ENCODE measurements around the gene MFGE8. TPM values are rescaled to one million over a fixed set of nuclear protein-coding genes. Genes with fewer than 3 reads are reported as not detected.

Gene MFGE8
- total and polyA plus RNA-seq, 9 of the 15 experiments (the other 6 are each of a cell fraction or from before 2014, with no cell fraction given), result 2.3 to 142 (median 62.3) TPM

DNA sequence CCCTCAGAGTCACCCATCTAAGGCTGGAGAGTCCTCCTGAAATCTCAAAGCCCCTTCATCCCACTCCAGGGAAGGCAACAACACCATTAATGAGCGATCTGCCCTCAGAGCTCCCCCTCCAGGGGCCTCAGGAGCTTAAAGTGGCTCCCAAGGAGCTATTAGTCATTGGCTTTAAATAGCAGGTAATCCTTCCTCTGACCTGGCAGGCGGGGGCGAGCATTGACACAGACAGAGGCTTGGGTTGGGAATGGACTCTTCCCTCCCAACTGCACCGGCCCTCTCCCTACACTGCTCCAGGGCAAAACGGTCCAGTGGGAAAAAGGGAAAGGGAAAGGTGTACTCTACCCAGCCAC, 1.4 kb downstream of the MFGE8 start (continued):
- TF ChIP-seq, protein P1, sequence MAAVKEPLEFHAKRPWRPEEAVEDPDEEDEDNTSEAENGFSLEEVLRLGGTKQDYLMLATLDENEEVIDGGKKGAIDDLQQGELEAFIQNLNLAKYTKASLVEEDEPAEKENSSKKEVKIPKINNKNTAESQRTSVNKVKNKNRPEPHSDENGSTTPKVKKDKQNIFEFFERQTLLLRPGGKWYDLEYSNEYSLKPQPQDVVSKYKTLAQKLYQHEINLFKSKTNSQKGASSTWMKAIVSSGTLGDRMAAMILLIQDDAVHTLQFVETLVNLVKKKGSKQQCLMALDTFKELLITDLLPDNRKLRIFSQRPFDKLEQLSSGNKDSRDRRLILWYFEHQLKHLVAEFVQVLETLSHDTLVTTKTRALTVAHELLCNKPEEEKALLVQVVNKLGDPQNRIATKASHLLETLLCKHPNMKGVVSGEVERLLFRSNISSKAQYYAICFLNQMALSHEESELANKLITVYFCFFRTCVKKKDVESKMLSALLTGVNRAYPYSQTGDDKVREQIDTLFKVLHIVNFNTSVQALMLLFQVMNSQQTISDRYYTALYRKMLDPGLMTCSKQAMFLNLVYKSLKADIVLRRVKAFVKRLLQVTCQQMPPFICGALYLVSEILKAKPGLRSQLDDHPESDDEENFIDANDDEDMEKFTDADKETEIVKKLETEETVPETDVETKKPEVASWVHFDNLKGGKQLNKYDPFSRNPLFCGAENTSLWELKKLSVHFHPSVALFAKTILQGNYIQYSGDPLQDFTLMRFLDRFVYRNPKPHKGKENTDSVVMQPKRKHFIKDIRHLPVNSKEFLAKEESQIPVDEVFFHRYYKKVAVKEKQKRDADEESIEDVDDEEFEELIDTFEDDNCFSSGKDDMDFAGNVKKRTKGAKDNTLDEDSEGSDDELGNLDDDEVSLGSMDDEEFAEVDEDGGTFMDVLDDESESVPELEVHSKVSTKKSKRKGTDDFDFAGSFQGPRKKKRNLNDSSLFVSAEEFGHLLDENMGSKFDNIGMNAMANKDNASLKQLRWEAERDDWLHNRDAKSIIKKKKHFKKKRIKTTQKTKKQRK (IDR thresholded peaks at IDR 0.05; ENCODE audit: borderline replicate concordance, low read depth, low read length), result no peak
- TF ChIP-seq, protein P2, sequence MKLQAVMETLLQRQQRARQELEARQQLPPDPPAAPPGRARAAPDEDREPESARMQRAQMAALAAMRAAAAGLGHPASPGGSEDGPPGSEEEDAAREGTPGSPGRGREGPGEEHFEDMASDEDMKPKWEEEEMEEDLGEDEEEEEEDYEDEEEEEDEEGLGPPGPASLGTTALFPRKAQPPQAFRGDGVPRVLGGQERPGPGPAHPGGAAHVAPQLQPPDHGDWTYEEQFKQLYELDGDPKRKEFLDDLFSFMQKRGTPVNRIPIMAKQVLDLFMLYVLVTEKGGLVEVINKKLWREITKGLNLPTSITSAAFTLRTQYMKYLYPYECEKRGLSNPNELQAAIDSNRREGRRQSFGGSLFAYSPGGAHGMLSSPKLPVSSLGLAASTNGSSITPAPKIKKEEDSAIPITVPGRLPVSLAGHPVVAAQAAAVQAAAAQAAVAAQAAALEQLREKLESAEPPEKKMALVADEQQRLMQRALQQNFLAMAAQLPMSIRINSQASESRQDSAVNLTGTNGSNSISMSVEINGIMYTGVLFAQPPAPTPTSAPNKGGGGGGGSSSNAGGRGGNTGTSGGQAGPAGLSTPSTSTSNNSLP (IDR thresholded peaks at IDR 0.05; ENCODE audit: borderline replicate concordance, low read depth, low read length), result no peak
- TF ChIP-seq ETV6 (IDR thresholded peaks at IDR 0.05; ENCODE audit: borderline replicate concordance in 1 of 2, low read depth in 2 of 2, low read length in 1 of 2) (no peak), ETV6 (CRISPR knock-in tag; IDR thresholded peaks at IDR 0.05; ENCODE audit: borderline replicate concordance) (no peak), EP300 (IDR thresholded peaks at IDR 0.05; ENCODE audit: low read length) (peak; percentile 13; the same call in 1 of the 2 replicates), ZBED1 (IDR thresholded peaks at IDR 0.05) (no peak), GTF2E2 (tag; IDR thresholded peaks at IDR 0.05) (no peak), ADNP (tag; IDR thresholded peaks at IDR 0.05) (no peak), NFIX (CRISPR knock-in tag; IDR thresholded peaks at IDR 0.05; ENCODE audit: low read depth) (no peak), KLF6 (CRISPR knock-in tag; IDR thresholded peaks at IDR 0.05; ENCODE audit: borderline replicate concordance) (no peak), ZNF311 (CRISPR knock-in tag; IDR thresholded peaks at IDR 0.05) (no peak), ZNF121 (CRISPR knock-in tag; conservative IDR thresholded peaks at IDR 0.05) (no peak), FOXK2 (conservative IDR thresholded peaks at IDR 0.05 in 1 of 2, IDR thresholded peaks at IDR 0.05 in 1 of 2; ENCODE audit: low read depth in 2 of 2) (peak in 1 of 2 experiments; percentile 50; a peak in 1 of 4 replicates), MBD2 (IDR thresholded peaks at IDR 0.05; ENCODE audit: borderline replicate concordance, low read depth) (no peak), SMAD4 (CRISPR knock-in tag; conservative IDR thresholded peaks at IDR 0.05) (no peak)
- TF ChIP-seq, protein P3, sequence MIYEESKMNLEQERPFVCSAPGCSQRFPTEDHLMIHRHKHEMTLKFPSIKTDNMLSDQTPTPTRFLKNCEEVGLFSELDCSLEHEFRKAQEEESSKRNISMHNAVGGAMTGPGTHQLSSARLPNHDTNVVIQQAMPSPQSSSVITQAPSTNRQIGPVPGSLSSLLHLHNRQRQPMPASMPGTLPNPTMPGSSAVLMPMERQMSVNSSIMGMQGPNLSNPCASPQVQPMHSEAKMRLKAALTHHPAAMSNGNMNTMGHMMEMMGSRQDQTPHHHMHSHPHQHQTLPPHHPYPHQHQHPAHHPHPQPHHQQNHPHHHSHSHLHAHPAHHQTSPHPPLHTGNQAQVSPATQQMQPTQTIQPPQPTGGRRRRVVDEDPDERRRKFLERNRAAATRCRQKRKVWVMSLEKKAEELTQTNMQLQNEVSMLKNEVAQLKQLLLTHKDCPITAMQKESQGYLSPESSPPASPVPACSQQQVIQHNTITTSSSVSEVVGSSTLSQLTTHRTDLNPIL (CRISPR knock-in tag; IDR thresholded peaks at IDR 0.05), result no peak
- TF ChIP-seq, protein P4, sequence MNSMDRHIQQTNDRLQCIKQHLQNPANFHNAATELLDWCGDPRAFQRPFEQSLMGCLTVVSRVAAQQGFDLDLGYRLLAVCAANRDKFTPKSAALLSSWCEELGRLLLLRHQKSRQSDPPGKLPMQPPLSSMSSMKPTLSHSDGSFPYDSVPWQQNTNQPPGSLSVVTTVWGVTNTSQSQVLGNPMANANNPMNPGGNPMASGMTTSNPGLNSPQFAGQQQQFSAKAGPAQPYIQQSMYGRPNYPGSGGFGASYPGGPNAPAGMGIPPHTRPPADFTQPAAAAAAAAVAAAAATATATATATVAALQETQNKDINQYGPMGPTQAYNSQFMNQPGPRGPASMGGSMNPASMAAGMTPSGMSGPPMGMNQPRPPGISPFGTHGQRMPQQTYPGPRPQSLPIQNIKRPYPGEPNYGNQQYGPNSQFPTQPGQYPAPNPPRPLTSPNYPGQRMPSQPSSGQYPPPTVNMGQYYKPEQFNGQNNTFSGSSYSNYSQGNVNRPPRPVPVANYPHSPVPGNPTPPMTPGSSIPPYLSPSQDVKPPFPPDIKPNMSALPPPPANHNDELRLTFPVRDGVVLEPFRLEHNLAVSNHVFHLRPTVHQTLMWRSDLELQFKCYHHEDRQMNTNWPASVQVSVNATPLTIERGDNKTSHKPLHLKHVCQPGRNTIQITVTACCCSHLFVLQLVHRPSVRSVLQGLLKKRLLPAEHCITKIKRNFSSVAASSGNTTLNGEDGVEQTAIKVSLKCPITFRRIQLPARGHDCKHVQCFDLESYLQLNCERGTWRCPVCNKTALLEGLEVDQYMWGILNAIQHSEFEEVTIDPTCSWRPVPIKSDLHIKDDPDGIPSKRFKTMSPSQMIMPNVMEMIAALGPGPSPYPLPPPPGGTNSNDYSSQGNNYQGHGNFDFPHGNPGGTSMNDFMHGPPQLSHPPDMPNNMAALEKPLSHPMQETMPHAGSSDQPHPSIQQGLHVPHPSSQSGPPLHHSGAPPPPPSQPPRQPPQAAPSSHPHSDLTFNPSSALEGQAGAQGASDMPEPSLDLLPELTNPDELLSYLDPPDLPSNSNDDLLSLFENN (IDR thresholded peaks at IDR 0.05; ENCODE audit: low read depth in 2 of 2, low read length in 2 of 2), result 0 out of 4 replicates have a peak, but pooled peaks of 1 of the 2 experiments have one; percentile 5
- TF ChIP-seq, protein P5, sequence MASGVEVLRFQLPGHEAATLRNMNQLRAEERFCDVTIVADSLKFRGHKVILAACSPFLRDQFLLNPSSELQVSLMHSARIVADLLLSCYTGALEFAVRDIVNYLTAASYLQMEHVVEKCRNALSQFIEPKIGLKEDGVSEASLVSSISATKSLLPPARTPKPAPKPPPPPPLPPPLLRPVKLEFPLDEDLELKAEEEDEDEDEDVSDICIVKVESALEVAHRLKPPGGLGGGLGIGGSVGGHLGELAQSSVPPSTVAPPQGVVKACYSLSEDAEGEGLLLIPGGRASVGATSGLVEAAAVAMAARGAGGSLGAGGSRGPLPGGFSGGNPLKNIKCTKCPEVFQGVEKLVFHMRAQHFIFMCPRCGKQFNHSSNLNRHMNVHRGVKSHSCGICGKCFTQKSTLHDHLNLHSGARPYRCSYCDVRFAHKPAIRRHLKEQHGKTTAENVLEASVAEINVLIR (CRISPR knock-in tag; IDR thresholded peaks at IDR 0.05), result no peak

Measured in K562 (cell line).